ENCODE data around the gene MED13L.

The MED13L gene

GRCh38 chr12:115943310-115943629 is 334.2 kb downstream of the MED13L start:
- no peak for DNase-seq (ENCODE audit: low spot score)

GRCh38 chr12:115942346-115942745 is 335.1 kb downstream of the MED13L start:
- no peak for DNase-seq (ENCODE audit: low spot score)

DNA sequence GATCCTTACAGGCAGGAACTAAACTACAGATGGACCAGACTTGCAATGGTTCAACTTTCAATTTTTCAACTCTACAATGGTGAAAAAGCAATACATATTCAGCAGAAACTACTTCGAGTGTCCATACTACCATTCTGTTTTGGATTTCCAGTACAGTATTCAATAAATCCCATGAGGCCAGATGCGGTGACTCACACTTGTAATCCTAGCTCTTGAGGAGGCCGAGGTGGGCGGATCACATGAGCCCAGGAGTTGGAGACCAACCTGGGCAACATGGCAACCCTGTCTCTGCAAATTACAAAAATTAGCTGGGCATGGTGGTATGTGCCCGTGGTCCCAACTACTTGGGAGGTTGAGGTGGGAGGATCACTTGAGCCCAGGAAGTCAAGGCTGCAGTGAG is 336.1 kb downstream of the MED13L start:
- no peak for DNase-seq (ENCODE audit: low spot score)

DNA sequence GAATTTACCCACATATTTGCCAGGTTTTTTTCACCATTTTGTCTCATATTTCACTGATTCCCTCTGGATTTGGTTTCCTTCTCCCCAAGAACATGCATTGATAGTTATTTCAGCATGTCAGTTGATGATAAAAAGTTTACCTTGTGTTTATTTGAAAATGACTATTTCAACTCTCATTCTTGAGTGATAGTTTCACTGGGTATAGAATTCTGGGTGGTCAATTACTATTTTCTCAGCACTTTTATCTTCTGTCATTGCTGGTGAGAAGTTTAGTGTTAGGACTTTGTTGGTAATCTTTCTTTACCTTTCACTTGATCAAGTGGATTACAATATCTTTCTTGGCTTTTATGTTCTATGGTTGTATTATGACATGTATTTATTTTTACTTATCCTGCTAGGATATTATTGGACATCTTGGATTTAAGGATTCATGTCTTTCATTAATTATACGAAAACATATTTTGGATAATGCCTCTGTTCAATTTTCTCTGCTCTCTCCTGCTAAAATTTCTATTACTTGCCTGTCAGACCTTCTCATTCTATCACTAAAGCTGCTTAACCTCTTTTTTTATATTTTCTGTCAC is 338.6 kb downstream of the MED13L start:
- no peak for DNase-seq (ENCODE audit: low spot score)

GRCh38 chr12:115936997-115937916 is 340.2 kb downstream of the MED13L start:
- no peak for DNase-seq (ENCODE audit: low spot score)

- DNase-seq (ENCODE audit: low spot score), result no peak
These were observed 342.6 kb downstream of the MED13L start for GRCh38 chr12:115934877-115935276.

DNA sequence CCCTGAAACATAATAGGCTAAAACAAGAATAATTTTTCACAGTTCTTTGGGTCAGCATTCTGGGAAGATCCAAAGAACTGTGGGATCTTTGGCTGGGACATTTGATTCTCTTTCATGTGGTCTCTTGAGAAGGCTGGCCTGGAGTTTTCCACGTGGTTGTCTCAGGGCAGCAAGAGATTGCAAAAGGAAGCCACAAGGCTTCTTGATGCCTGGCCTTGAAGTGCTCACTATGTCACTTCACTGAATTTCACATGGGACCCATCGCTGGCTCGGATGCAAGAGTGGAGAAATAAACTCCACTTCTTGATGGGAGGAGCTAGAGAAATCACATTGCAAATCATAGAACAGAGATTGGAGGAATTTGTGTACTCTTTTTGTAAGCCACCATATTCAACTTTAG is 343.4 kb downstream of the MED13L start:
- DNase-seq (ENCODE audit: low spot score), result no peak

DNA sequence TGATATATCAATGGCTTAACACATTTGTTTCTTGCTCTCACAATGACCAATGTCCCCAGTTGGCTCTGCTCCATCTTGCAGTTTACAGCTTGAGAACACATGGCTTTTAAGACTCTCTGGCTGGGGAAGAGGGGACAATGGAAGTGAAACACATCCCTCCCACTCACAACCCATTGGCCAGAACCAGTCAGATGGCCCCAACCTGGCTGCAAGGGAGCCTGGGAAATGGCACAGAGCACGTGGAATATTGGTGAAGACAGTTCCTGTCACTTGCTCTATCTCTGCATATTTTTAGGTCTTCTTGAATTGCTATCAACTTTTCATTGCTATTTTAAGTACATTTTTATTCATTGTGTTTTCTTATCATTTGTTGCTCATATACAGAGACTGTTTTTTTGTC is 345.4 kb downstream of the MED13L start:
- no peak for DNase-seq (ENCODE audit: low spot score)

- no peak for DNase-seq (ENCODE audit: low spot score)
These were observed 347.2 kb downstream of the MED13L start for GRCh38 chr12:115930336-115930735.

- DNase-seq (ENCODE audit: low spot score), result no peak
These were observed 351.3 kb downstream of the MED13L start for GRCh38 chr12:115926037-115926670.

GRCh38 chr12:115923851-115924250 is 353.6 kb downstream of the MED13L start:
- no peak for DNase-seq (ENCODE audit: low spot score)

DNA sequence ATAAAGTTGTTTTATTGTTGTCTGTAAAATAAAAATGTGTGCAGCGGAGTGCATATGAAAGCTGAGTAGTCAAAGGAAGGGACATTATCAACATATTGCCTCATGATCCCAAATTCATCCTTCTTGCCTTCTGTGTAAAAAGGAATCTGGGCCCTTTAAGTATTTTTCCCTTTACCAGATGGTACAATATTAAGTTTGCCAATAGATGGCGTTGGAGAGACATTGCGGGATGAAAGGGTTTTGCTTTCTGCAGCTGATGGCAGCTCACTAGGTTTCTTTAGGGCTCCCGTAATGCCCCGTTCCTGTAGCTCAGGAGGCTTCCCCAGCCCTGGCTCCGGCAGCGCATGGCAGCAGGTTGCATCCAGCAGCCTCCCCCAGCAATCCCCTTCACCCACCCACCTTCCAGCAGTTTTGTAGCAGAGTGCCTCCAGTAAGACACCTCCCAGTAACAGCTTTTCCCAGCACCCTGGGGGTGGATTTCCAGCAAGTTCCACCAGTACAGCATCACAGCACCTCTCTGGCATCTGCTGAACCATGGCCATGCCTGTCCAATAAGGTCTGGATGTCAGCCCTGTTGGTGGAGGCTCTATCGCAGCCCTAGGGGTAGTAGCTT is 354.4 kb downstream of the MED13L start:
- DNase-seq (ENCODE audit: low spot score), result peak; percentile 30

DNA sequence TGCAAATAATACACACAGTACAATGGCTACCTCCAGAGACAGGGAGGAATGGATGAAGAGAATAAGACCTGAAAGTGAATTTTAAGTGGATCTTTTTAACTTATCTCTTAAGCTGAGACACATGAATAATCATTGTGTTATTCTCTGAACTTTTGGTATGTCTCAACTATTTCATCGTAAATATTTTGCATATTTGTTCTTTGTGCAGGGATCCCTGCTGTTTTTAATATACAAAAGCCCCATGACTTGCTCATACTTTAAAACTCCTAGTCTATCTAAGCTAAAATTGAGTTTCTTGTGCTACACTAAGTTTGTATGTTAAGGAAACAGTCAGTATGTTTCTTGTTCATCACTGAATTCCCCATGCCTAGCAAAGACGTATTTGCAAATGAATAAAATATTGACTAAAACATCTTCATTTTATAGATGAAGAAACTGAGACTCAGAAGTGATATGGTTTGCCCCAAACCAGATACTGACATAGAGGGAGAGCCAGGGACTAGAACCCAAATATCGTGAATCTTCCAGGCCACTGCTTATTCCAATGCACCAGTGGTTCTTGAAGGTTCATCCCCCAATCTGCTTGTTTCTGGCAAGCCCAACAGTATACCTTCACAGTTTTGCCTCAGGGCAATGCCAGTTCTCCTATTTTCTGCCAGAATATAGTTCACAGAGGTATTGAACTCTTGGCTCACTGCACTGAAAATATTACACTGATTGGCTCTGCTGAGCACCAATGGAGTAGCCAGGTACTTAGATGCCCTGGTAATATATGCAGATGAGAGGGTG is 356.9 kb downstream of the MED13L start:
- DNase-seq (ENCODE audit: low spot score), result no peak

GRCh38 chr12:115918763-115919162 is 358.7 kb downstream of the MED13L start:
- DNase-seq (ENCODE audit: low spot score), result no peak

DNA sequence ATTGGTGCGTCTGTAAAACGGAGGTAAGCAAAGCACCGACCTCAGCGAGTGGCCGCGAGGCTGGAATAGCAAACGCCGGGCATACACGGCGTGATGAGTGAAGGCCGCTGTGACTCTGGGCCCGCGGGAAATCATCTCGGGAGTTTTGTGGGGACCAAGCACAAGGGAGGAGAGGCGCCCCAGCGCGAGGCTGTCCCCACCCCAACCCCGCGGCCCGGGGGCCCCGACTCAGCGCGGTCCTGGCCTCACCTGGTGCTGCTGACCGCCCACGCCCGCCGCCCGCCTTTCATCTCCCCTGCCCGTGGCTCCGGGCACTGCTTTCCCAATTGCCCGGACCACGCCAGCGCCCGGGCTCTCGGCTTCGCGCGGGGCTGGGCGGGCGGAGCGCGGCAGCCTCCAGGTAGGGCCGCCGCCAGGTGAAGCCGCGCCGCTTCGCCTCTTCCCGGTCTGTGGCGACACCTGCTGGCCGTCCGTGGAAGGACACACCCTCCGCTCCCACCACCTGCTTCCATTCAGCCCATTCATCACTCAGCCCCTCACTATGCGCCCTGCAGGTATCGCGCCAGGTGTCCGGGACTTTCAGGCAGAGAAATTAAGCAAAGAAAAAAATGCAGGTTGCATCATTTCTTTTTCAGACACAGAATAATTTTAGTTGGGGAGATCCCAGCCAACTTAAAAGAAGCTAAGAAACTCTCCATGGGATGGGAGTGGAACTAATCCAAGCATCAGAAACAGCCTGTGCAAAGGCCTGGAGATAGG is 360.4 kb downstream of the MED13L start:
- DNase-seq (ENCODE audit: low spot score), result peak; percentile 53

GRCh38 chr12:115914122-115914521 is 363.4 kb downstream of the MED13L start:
- no peak for DNase-seq (ENCODE audit: low spot score)

DNA sequence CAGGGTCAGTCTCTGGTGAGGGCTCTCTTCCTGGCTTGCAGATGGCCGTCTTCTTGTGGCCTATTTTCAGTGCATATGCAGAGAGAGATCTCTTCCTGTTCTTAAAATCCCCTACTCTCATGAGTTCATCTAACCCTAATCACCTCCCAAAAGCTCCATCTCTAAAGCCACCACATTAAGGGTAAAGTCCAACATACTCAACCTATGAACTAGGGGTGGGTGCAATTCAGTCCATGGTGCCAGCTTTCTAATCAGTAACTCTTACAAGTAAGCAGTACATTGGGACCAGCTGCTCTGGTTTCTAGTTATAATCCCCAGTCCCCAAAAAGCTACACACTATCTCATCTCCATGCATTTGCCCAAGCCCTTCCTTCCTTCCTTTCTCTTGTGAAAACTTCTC is 365.1 kb downstream of the MED13L start:
- no peak for DNase-seq (ENCODE audit: low spot score)

DNA sequence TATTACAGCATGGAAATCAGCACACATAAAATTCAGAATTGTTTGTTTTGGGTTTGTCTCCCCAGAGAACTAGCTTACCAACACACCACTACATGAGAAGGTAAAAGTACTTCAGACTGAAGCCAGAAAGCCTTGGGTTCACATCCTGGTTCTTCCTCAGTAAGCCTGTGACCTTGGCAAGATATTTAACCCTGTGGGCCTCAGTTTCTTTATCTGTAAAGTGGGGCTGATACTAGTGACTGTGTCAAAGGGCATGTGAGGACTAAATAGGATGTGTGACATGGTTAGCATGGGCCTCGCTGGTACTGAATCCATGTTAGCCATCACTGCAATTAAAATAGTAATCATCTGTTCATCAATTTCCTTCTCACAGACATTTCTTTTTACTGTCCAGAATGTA is 366.1 kb downstream of the MED13L start:
- DNase-seq (ENCODE audit: low spot score), result no peak

DNA sequence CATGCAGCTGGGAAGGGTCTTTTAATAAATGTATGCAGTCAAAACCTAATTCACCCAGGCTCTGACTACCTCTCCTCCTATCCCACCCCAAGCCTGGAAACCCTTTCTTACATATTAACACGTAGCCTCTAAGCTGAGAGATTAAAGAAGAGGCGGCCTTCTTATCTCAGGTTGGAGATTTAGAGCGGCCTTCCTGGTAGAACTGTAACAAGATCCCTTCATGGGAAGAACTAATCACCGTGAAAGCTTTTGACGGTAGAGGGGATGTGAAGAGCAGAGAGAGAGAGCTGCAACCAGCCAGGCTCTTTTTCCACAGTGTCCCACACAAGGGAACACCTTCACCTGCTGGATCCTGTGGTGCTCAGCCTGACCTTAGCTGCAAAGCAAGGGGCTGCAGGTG is 367.4 kb downstream of the MED13L start:
- DNase-seq (ENCODE audit: low spot score), result no peak
